ENCODE measurements around the gene NYAP2. TPM values are rescaled to one million over a fixed set of nuclear protein-coding genes. Genes with fewer than 3 reads are reported as not detected.

The NYAP2 gene
- total RNA-seq, result 1.5 TPM

GRCh38 chr2:225399504-225399903 is at the start of gene NYAP2:
Gene NYAP2 (plus strand): TSS chr2:225399710. CDS start chr2:225408881, 9,171 bp downstream.
- DNase-seq (ENCODE audit: low spot score), result no peak

GRCh38 chr2:225353579-225354085 is 45.9 kb upstream of the NYAP2 start:
- no peak for DNase-seq (ENCODE audit: low spot score)

GRCh38 chr2:225354281-225354774 is 45.2 kb upstream of the NYAP2 start:
- no peak for DNase-seq (ENCODE audit: low spot score)

GRCh38 chr2:225355788-225356187 is 43.7 kb upstream of the NYAP2 start:
- DNase-seq (ENCODE audit: low spot score), result no peak

- DNase-seq (ENCODE audit: low spot score), result no peak
Measured at GRCh38 chr2:225366731-225367130, 32.8 kb upstream of the NYAP2 start.

GRCh38 chr2:225367482-225367881 is 32.0 kb upstream of the NYAP2 start:
- DNase-seq (ENCODE audit: low spot score), result no peak

- no peak for DNase-seq (ENCODE audit: low spot score)
Measured at GRCh38 chr2:225378984-225379383, 20.5 kb upstream of the NYAP2 start.

GRCh38 chr2:225379856-225380255 is 19.7 kb upstream of the NYAP2 start:
- DNase-seq (ENCODE audit: low spot score), result no peak

GRCh38 chr2:225381609-225382008 is 17.9 kb upstream of the NYAP2 start:
- DNase-seq (ENCODE audit: low spot score), result no peak

- DNase-seq (ENCODE audit: low spot score), result no peak
Measured at GRCh38 chr2:225398372-225398771, 1.1 kb upstream of the NYAP2 start.

GRCh38 chr2:225400060-225400511 is 576 bp downstream of the NYAP2 start:
- no peak for DNase-seq (ENCODE audit: low spot score)

- DNase-seq (ENCODE audit: low spot score), result no peak
Measured at GRCh38 chr2:225400546-225401400, 1.3 kb downstream of the NYAP2 start.

GRCh38 chr2:225402210-225402776 is 2.8 kb downstream of the NYAP2 start:
- no peak for DNase-seq (ENCODE audit: low spot score)

- no peak for DNase-seq (ENCODE audit: low spot score)
Measured at GRCh38 chr2:225411452-225411851, 11.9 kb downstream of the NYAP2 start.

- no peak for DNase-seq (ENCODE audit: low spot score)
Measured at GRCh38 chr2:225413786-225414185, 14.3 kb downstream of the NYAP2 start.

GRCh38 chr2:225414902-225415301 is 15.4 kb downstream of the NYAP2 start:
- DNase-seq (ENCODE audit: low spot score), result no peak

- no peak for DNase-seq (ENCODE audit: low spot score)
Measured at GRCh38 chr2:225415341-225415740, 15.8 kb downstream of the NYAP2 start.

- DNase-seq (ENCODE audit: low spot score), result no peak
Measured at GRCh38 chr2:225415792-225416191, 16.3 kb downstream of the NYAP2 start.

GRCh38 chr2:225416616-225417367 is 17.3 kb downstream of the NYAP2 start:
- no peak for DNase-seq (ENCODE audit: low spot score)

GRCh38 chr2:225419033-225419432 is 19.5 kb downstream of the NYAP2 start:
- no peak for DNase-seq (ENCODE audit: low spot score)

GRCh38 chr2:225422145-225422544 is 22.6 kb downstream of the NYAP2 start:
- no peak for DNase-seq (ENCODE audit: low spot score)

GRCh38 chr2:225425284-225425683 is 25.8 kb downstream of the NYAP2 start:
- no peak for DNase-seq (ENCODE audit: low spot score)

All from ureter (tissue), 1 donor.